ENCODE results near the gene MAPK10. TPM values are rescaled to one million over a fixed set of nuclear protein-coding genes. Genes with fewer than 3 reads are reported as not detected.

The MAPK10 gene
- total RNA-seq, 1 experiment from 2014 or later, result 4.7 TPM

DNA sequence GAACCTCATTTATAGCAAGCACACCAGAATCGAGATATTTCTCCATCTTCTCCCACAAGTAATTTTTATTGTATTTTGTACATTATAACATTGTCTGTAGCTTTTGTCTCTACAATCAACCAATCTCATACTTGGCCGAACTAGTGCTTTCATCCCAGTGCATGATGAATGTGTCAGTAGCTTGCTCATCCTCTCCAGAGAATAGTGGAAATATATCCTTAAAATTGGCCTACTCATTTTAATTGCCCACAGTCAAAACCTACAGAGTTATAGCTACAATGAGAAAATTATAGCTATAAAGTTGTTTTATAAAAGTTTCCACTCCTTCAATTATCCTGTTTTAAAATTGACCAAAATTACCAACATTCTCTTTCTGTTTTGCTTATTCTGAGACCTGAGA is 103.8 kb downstream of the MAPK10 start:
- Histone ChIP-seq H4K91ac (ENCODE audit: insufficient read length, low read depth, low read length) (no peak overlapping the region), H4K20me1 (ENCODE audit: control insufficient read depth, insufficient read depth, insufficient read length) (no peaks in the 10 kb centered on the region), H3K27me3 (ENCODE audit: insufficient read depth, low read length) (no peaks in the 10 kb centered on the region), H3K79me1 (ENCODE audit: insufficient read depth, low read depth, low read length, poor library complexity, severe bottlenecking) (no peaks in the 10 kb centered on the region), H3K14ac (ENCODE audit: insufficient read depth, low read length) (no peak overlapping the region), H3K27ac (ENCODE audit: insufficient read length, low read depth, low read length) (no peak overlapping the region), H3K4me2 (ENCODE audit: insufficient read depth, insufficient read length, low read length) (no peak overlapping the region), H2AK5ac (ENCODE audit: insufficient read length, low read length) (no peak overlapping the region), H3K9me3 (ENCODE audit: control insufficient read depth, low read depth, low read length) (no peaks in the 10 kb centered on the region), H4K8ac (replicated peaks; ENCODE audit: insufficient read length, low read depth, low read length) (no peak overlapping the region), H3K23ac (ENCODE audit: insufficient read length, low read depth, low read length) (no peak overlapping the region), H3T11ph (ENCODE audit: low read length) (no peak overlapping the region), H3K4me1 (ENCODE audit: insufficient read depth, low read length) (no peaks in the 10 kb centered on the region), H2AFZ (ENCODE audit: low read length) (no peak overlapping the region), H2BK15ac (ENCODE audit: low read depth, low read length) (no peak overlapping the region), H3K79me2 (ENCODE audit: insufficient read depth, low read length) (no peaks in the 10 kb centered on the region), H2BK120ac (ENCODE audit: low read depth, low read length, poor library complexity, severe bottlenecking) (no peak overlapping the region), H2BK20ac (ENCODE audit: low read depth, low read length, poor library complexity, severe bottlenecking) (no peak overlapping the region), H2BK5ac (ENCODE audit: insufficient read length, low read length) (no peak overlapping the region), H3K56ac (ENCODE audit: insufficient read length, low read depth, low read length) (no peak overlapping the region), H3K9ac (ENCODE audit: extremely low read depth, insufficient read length, low read length) (no peak overlapping the region), H3K23me2 (ENCODE audit: insufficient read length, low read depth, low read length, poor library complexity, severe bottlenecking) (no peaks in the 10 kb centered on the region), H3K18ac (ENCODE audit: insufficient read length, low read depth, low read length) (no peak overlapping the region), H2BK12ac (ENCODE audit: insufficient read length, low read depth, low read length) (no peak overlapping the region), H4K5ac (ENCODE audit: insufficient read length, low read depth, low read length) (no peak overlapping the region), H3K4ac (ENCODE audit: low read depth, low read length) (no peak overlapping the region)
- DNase-seq, result no peak
- no CpG with 5 or more reads among the region's 2 CpGs for WGBS (ENCODE audit: extremely low coverage, insufficient read length, low lambda C conversion rate)
- Mint-ChIP-seq H3K27ac (no peak overlapping the region), H3K4me1 (no peaks in the 10 kb centered on the region), H3K9me3 (no peaks in the 10 kb centered on the region; a peak in 1 of 5 replicates), H3K27me3 (ENCODE audit: low read depth) (no peaks in the 10 kb centered on the region), H3K36me3 (ENCODE audit: insufficient read depth in 1 of 3, low read depth in 3 of 3) (no peaks in the 10 kb centered on the region), H3K4me3 (no peak overlapping the region)
- TF ChIP-seq, protein P1, sequence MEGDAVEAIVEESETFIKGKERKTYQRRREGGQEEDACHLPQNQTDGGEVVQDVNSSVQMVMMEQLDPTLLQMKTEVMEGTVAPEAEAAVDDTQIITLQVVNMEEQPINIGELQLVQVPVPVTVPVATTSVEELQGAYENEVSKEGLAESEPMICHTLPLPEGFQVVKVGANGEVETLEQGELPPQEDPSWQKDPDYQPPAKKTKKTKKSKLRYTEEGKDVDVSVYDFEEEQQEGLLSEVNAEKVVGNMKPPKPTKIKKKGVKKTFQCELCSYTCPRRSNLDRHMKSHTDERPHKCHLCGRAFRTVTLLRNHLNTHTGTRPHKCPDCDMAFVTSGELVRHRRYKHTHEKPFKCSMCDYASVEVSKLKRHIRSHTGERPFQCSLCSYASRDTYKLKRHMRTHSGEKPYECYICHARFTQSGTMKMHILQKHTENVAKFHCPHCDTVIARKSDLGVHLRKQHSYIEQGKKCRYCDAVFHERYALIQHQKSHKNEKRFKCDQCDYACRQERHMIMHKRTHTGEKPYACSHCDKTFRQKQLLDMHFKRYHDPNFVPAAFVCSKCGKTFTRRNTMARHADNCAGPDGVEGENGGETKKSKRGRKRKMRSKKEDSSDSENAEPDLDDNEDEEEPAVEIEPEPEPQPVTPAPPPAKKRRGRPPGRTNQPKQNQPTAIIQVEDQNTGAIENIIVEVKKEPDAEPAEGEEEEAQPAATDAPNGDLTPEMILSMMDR (conservative IDR thresholded peaks at IDR 0.05), result no peak
